Heart left ventricle (tissue), 13 donors: ENCODE data around the gene ACYP1.

Experiments
- POLR2A ChIP-seq, 2 donors: fragments of 450-650 bp; IDR thresholded peaks; one replicate each; pipeline ENCODE4 v1.6.1; 2017; ENCODE audit warnings: antibody characterized with exemption in 2 of 2, mild to moderate bottlenecking in 2 of 2, moderate library complexity in 2 of 2
- TF ChIP-seq, protein P1 (sequence below), 12 donors: fragments of 200-600 bp; sonication (generic) in 4 of 12; IDR thresholded peaks; one replicate each; pipeline versions ENCODE4 v1.5.0 to v1.8.0; 2018 to 2022; ENCODE audit warnings: antibody characterized with exemption in 12 of 12, mild to moderate bottlenecking in 5 of 12
- donor health status: ischemic (EF 13 %, LVEDD 7.1; RV severe dilation, severe dysfunction).
- donor health status: DM: no; HTN: yes; CAD: no.
- donor health status: DM: no; HTN: no; CAD: no.
- donor health status: ischemic (EF 25% LVEDD 6.9; RV normal size, moderate dysfunction).
- donor health status: ischemic (EF 25% LVEDD 5.7; RV mildly dilated, moderate dysfunction).
- donor health status: ischemic (EF 35%, LVEDD 5.7; RV mildly dilated, moderate dysfunction).
- donor health status: nonischemic (EF 11% LVEDD 7.7; RV severe dilation, severe dysfunction).
- donor health status: DM: yes; HTN: yes; CAD: no.
- donor health status: PGD.
- donor health status: ischemic (EF 29% LVEDD 5.4; RV normal size, mild dysfunction).
- donor health status: nonischemic (EF 23%, LVEDD 6.1; RV moderate dilation, normal function).

DNA sequence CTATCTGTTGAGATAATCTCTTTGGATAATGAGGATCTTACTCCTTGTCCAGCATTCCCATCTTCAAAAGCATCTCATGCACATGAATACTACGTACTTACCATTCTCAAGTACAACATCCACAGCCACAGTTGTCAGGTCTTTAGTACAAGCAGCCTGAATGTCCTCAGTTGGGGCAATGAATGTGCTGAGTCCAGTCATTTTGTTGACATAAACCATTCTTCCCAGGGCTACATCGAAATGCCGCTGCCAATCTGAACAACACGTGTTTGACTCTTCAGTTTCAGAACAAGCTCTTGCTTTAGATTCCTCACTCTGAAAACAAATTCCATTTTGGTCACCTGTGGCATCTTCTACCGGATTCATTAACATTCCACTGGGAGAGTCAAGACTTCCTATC, 17.5 kb downstream of the ACYP1 start:
- TF ChIP-seq, protein P1, sequence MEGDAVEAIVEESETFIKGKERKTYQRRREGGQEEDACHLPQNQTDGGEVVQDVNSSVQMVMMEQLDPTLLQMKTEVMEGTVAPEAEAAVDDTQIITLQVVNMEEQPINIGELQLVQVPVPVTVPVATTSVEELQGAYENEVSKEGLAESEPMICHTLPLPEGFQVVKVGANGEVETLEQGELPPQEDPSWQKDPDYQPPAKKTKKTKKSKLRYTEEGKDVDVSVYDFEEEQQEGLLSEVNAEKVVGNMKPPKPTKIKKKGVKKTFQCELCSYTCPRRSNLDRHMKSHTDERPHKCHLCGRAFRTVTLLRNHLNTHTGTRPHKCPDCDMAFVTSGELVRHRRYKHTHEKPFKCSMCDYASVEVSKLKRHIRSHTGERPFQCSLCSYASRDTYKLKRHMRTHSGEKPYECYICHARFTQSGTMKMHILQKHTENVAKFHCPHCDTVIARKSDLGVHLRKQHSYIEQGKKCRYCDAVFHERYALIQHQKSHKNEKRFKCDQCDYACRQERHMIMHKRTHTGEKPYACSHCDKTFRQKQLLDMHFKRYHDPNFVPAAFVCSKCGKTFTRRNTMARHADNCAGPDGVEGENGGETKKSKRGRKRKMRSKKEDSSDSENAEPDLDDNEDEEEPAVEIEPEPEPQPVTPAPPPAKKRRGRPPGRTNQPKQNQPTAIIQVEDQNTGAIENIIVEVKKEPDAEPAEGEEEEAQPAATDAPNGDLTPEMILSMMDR (IDR thresholded peaks at IDR 0.05): no peak
- TF ChIP-seq POLR2A (IDR thresholded peaks at IDR 0.05): no peak
